Peyer's patch (tissue), 4 donors: ENCODE measurements around the gene LGI2.

Experiments used
- CTCF ChIP-seq, 6 experiments: fragments of 450-650 bp in 4 of 6; fragments of 200-600 bp in 2 of 6; sonication (generic) in 1 of 6; IDR thresholded peaks; one replicate each; pipeline ENCODE4 v1.5.1; 2017 to 2019; ENCODE audit warnings: antibody characterized with exemption in 6 of 6, mild to moderate bottlenecking in 3 of 6, moderate library complexity in 1 of 6
- POLR2A ChIP-seq, 2 donors: fragments of 450-650 bp; IDR thresholded peaks; one replicate each; pipeline ENCODE4 v1.5.1; 2017; ENCODE audit warnings: antibody characterized with exemption in 2 of 2, mild to moderate bottlenecking in 2 of 2, moderate library complexity in 2 of 2

- TF ChIP-seq CTCF (IDR thresholded peaks at IDR 0.05): no peak
- TF ChIP-seq POLR2A (IDR thresholded peaks at IDR 0.05): no peak
Observed at GRCh38 chr4:24979554-24979953, 51.2 kb downstream of the LGI2 start.
